ENCODE measurements around the gene TNFSF10.

- TF ChIP-seq POLR2AphosphoS5 (IDR thresholded peaks at IDR 0.05; ENCODE audit: low read depth, low read length): no peak
- TF ChIP-seq TAF1 (IDR thresholded peaks at IDR 0.05; ENCODE audit: borderline replicate concordance, insufficient read depth, low read length): no peak
- no peak for TF ChIP-seq REST (IDR thresholded peaks at IDR 0.05; ENCODE audit: insufficient read depth in 1 of 2, low read depth in 2 of 2, low read length in 2 of 2)
Observed at GRCh38 chr3:172515130-172515918, 7.9 kb downstream of the TNFSF10 start.
